ENCODE measurements around the gene USP49.

Gene USP49

GRCh38 chr6:41748542-41748941 lies 146.6 kb downstream of the USP49 start:
- DNase-seq, result no peak

- DNase-seq, result no peak
Observed at GRCh38 chr6:41748102-41748477, 147.1 kb downstream of the USP49 start.

- DNase-seq, result no peak
Observed at GRCh38 chr6:41747256-41748101, 147.7 kb downstream of the USP49 start, which contains the start of gene PGC. PGC (minus strand) TSS chr6:41747397; CDS start chr6:41747334, 63 bp downstream.

GRCh38 chr6:41746107-41746506 lies 149.1 kb downstream of the USP49 start:
- no peak for DNase-seq

GRCh38 chr6:41744236-41744787 lies 150.9 kb downstream of the USP49 start:
- no peak for DNase-seq

- no peak for DNase-seq
Observed at GRCh38 chr6:41743406-41744235, 151.6 kb downstream of the USP49 start.

GRCh38 chr6:41741625-41742490 lies 153.3 kb downstream of the USP49 start:
- no peak for DNase-seq

- DNase-seq, result no peak
Observed at GRCh38 chr6:41740366-41741162, 154.6 kb downstream of the USP49 start.

All from COR-L47 (cell line).